Daoy (cell line): ENCODE data around the gene TNFRSF25. TPM values are rescaled to one million over a fixed set of nuclear protein-coding genes. Genes with fewer than 3 reads are reported as not detected.

ENCODE experiments used
- DNase-seq: peaks from one replicate; pipeline ENCODE4 v3.0.0-alpha.2; 2015; ENCODE audit warnings: low read depth
- total RNA-seq: library from RNA; depleted of rRNA; stranded (reverse); fragments of >200 nt; shearing (Covaris generic); gene quantifications from 2 replicates; pipeline ENCODE4 v1.2.3, GENCODE V29; 2014

Gene TNFRSF25
- total RNA-seq, 1 experiment from 2014 or later: 3.5 TPM

- DNase-seq: no peak
Measured at GRCh38 chr1:6487804-6488484, 22.0 kb upstream of the TNFRSF25 start.

GRCh38 chr1:6486433-6487011 is 20.5 kb upstream of the TNFRSF25 start:
- DNase-seq: peak; percentile 92

GRCh38 chr1:6485168-6486101 is 19.5 kb upstream of the TNFRSF25 start:
- DNase-seq: peak; percentile 41

GRCh38 chr1:6484826-6485167 is 18.8 kb upstream of the TNFRSF25 start:
- no peak for DNase-seq

- no peak for DNase-seq
Measured at GRCh38 chr1:6483761-6484117, 17.8 kb upstream of the TNFRSF25 start.

- no peak for DNase-seq
Measured at GRCh38 chr1:6483017-6483760, 17.2 kb upstream of the TNFRSF25 start.

GRCh38 chr1:6481820-6482219 is 15.8 kb upstream of the TNFRSF25 start:
- no peak for DNase-seq

- no peak for DNase-seq
Measured at GRCh38 chr1:6477039-6477820, 11.3 kb upstream of the TNFRSF25 start.

- no peak for DNase-seq
Measured at GRCh38 chr1:6476483-6476882, 10.5 kb upstream of the TNFRSF25 start.

GRCh38 chr1:6475381-6476133 is 9.6 kb upstream of the TNFRSF25 start:
- DNase-seq: peak; percentile 55

GRCh38 chr1:6474815-6475282 is 8.9 kb upstream of the TNFRSF25 start:
- no peak for DNase-seq

- no peak for DNase-seq
Measured at GRCh38 chr1:6473974-6474814, 8.2 kb upstream of the TNFRSF25 start.

GRCh38 chr1:6473156-6473555 is 7.2 kb upstream of the TNFRSF25 start:
- DNase-seq: no peak

GRCh38 chr1:6472391-6472790 is 6.4 kb upstream of the TNFRSF25 start:
- DNase-seq: no peak

GRCh38 chr1:6471970-6472368 is 6.0 kb upstream of the TNFRSF25 start:
- DNase-seq: no peak

GRCh38 chr1:6471086-6471969 is 5.4 kb upstream of the TNFRSF25 start:
- no peak for DNase-seq

GRCh38 chr1:6470132-6471085 is 4.4 kb upstream of the TNFRSF25 start:
- DNase-seq: no peak
